NCI-H526 treated with DMSO at 0.1 percent for 48 hours (cell line): Measurements from ENCODE around the gene CALML3.
A peak's percentile ranks its signal among the peaks of the same experiment; 100 is the strongest.

Source experiments
- DNase-seq: peaks from one replicate; lab custom pipeline; 2025; lab: John Stamatoyannopoulos, UW

CALML3 gene

DNA sequence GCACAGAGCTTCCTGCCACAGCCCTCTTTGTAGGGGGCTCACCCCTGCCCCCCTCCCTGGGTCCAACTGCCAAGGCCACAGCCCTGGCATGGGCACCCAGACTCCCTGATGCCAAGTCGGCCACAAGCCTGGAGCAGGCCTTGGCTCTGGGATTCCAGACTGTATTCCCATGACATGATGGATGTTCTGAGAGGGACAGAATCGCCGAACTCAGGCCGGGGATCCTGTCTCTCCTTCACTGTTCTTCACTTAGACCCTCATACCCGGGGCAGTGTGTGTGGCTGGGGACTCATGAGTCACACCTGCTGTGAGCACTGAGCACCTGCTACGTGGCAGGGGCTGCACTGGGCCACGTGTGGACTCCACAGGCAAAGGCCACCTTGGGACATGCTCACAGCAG, 33.3 kb upstream of the CALML3 start:
- DNase-seq: no peak

- no peak for DNase-seq
Observed at GRCh38 chr10:5492322-5492855, 32.4 kb upstream of the CALML3 start.

GRCh38 chr10:5492929-5493576, 31.7 kb upstream of the CALML3 start:
- DNase-seq: no peak

- DNase-seq: no peak
Observed at GRCh38 chr10:5493691-5494090, 31.1 kb upstream of the CALML3 start.

GRCh38 chr10:5494611-5495010, 30.1 kb upstream of the CALML3 start:
- no peak for DNase-seq

- DNase-seq: no peak
Observed at GRCh38 chr10:5496261-5497250, 28.2 kb upstream of the CALML3 start.

- no peak for DNase-seq
Observed at GRCh38 chr10:5497289-5497688, 27.5 kb upstream of the CALML3 start.

DNA sequence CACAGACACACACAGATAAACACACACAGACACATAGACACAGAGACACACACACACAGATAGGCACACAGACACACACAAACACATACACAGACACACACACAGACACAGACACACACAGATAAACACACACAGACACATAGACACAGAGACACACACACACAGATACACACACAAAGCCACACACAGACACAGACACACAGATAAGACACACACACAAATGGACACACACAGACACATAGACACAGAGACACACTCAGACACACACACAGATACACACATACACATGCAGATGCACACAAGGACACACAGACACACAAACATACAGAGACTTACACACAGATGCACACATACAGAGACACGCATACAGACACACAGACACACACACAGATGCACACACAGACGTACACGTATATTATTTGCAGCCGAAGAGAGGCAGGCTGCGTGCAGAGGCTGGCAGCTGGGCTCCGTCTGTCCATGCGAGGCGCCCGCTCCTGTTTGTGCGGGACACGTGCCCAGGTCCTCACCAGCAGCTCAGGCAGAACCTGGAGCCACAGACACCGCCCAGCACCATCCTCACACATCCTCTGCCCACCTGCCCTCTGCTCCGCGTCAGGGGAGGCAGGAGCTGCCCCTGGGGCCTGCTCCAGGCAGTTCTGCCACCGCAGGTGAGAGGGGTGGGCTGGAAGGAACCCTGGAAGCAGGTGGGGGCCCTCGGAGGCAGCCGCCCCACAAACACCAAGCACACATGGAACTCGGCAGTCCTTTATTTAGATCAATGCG, 26.6 kb upstream of the CALML3 start:
- no peak for DNase-seq

- no peak for DNase-seq
Observed at GRCh38 chr10:5498791-5499492, 25.8 kb upstream of the CALML3 start.

DNA sequence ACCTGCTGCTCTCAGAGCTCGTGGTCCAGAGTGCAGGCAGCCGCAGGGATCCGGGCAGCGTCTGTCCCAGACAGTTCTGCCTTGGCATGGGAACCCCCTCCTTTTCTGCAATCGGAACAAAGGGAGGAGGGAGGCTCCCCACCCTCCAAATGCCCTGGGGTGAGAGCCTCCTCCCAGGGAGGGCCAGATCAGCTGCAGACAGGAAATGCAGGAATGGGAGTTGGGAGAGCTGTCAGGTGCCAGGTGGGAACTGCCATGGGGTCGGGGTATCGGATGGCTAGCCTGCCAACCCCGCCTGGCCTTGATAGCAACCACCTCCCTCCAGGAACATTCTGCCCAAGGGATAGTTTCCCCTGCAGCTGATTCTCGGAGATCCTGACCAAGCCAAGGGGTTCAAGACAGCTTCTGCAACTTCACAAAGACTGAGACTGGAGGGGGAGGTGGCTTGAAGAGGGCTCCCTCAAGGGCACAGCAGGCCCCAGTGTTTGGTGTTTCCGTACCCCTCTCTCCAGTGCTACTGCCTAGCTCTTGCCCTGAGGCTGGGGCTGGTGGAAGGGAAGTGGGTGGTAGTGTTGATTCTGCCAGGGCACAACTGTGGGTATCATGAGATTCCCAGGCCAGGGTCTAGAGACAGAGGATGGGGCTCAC, 25.1 kb upstream of the CALML3 start, which contains the start of gene CALML5:
Gene CALML5, minus strand, starts transcription at position 78 of the 648 bp plus-strand sequence. CDS start 132 bp downstream, outside the sequence.
- DNase-seq: no peak

GRCh38 chr10:5500162-5500670, 24.5 kb upstream of the CALML3 start:
- DNase-seq: no peak

DNA sequence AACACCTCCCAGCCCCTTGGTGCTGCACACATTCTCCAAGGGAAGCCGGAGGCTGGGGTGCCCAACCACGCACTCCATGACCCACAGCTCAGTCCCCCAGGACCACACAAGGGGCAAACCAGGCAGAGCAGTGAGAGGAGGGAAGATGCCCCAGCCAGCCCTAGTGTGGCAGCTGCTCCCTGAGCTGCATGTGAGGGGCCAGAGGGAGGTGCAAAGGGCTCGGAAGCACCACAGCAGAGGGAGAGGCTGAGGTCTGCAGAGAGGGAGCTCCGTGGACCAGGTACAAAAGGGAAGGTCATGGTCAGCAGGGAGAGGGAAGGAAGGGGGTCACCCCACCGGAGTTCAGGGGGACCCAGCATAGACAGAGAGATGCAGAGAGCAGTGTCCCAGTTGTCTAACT, 23.9 kb upstream of the CALML3 start:
- DNase-seq: no peak

DNA sequence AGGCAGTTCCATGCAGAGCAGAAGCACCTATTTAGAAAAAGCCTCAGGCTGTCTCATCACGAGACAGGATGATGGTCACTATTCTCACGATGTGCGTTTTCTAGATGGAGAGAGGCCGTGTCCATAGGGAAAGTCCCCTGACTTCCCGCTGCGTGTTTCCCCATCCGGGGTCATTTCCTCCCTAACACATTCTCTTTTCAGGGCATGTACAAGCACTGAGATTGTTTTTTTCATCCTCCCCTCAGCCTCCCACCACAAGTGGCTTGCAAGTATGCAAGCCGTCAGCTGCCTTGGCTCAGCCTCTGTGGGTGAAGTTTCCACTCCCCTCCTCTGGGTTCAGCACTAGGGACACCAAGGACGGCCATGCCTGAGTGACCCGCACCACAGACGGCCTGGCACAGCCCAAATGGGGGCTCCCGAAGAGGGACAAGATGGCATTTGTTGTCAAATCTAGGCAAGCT, 22.7 kb upstream of the CALML3 start:
- no peak for DNase-seq

DNA sequence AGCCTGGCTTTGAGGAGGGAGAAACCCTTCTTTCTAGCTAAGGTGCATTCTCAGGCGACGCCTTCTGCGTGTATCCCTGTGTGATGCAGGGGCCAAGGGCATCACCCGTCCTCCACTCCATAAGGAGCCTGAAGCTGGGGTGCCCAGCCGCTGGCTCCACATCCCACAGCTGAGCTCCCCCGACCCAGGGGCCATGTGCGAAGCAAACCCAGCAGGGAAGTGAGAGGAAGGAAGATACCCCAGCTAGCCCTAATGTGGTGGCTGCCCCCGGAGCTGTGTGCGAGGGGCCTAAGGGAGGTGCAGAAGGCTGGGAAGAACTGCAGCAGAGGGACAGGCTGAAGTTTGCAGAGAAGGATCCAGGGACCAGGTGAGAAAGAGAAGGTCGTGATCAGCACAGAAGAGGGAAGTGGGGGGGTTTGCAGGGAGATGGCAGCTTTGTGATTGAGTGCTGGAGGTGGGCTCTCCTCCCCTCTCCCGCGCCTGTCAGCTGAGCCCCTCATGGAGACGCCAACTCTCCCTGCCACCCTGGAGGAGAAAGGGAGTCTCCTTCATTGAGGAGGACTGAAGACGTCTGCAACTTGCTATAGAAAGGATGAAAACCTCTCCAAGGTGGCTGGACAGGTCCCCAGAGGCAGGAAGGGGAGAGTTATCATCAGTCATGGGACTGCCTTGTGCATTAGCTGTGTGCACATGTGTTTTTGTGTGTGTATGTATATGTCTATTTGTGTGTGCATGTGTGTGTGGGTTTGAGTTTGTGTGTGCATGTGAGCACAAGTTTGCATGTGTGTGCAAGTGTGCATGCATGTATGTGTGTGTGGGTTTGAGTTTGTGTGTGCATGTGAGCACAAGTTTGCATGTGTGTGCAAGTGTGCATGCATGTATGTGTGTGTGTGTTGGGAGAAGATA, 21.9 kb upstream of the CALML3 start:
- DNase-seq: no peak

GRCh38 chr10:5503477-5503835, 21.3 kb upstream of the CALML3 start:
- DNase-seq: peak; percentile 76

- no peak for DNase-seq
Observed at GRCh38 chr10:5504146-5505072, 20.4 kb upstream of the CALML3 start.

- DNase-seq: no peak
Observed at GRCh38 chr10:5506246-5506645, 18.5 kb upstream of the CALML3 start.
